Endothelial cell of umbilical vein (primary cell): Measurements from ENCODE around the gene RTN4R. TPM values are rescaled to one million over a fixed set of nuclear protein-coding genes. Genes with fewer than 3 reads are reported as not detected.

Experiments used
- BruUV-seq: library from RNA; stranded (reverse); fragments of 400-500 nt; replicated peaks from 2 replicates; lab custom pipeline; 2021; lab: Mats Ljungman, UMichigan
- CTCF ChIA-PET: fragments of 300-600, 350-600 bp; sonication (Branson Sonifier 250); formaldehyde crosslinking; loops from one replicate; lab custom pipeline; 2021; ENCODE audit warnings: antibody characterized with exemption, inconsistent platforms; lab: Charles Lee
- POLR2A ChIA-PET: fragments of 300-600, 350-600 bp; sonication (Branson Sonifier 250); formaldehyde crosslinking; loops from one replicate; lab custom pipeline; 2021; ENCODE audit warnings: antibody characterized with exemption, inconsistent platforms; lab: Charles Lee
- DNase-seq: peaks from one replicate; pipeline ENCODE4 v3.0.0-alpha.2; 2011; ENCODE audit warnings: low read depth, low spot score
- FAIRE-seq: peaks from 2 replicates; lab custom pipeline; 2011; peaks lifted over from hg19 to GRCh38; lab: Jason Lieb, UNC
- H2AFZ ChIP-seq: 2 replicates; pipeline ENCODE4 v1.6.0; 2012; ENCODE audit warnings: low read depth, low read length, control low read depth, inconsistent platforms
- H3K27ac ChIP-seq: 2 replicates; pipeline ENCODE4 v1.5.1; 2011; ENCODE audit warnings: low read depth, mild to moderate bottlenecking, control low read depth, low read length, moderate library complexity; ENCODE audit not compliant: insufficient read depth
- H3K27me3 ChIP-seq, 2 experiments: 2 replicates each; pipeline versions ENCODE4 v1.6.0 to v1.6.1; 2011; ENCODE audit warnings: low read length in 2 of 2, mixed read lengths in 1 of 2; ENCODE audit not compliant: control insufficient read depth in 2 of 2, insufficient read depth in 2 of 2
- H3K36me3 ChIP-seq, 2 experiments: 2 replicates in 1 of 2; 3 replicates in 1 of 2; pipeline ENCODE4 v1.5.1; 2011; ENCODE audit warnings: low read length in 2 of 2, mild to moderate bottlenecking in 1 of 2, moderate library complexity in 1 of 2; ENCODE audit not compliant: control insufficient read depth in 2 of 2, insufficient read depth in 2 of 2; ENCODE audit errors: extremely low read depth in 1 of 2
- H3K4me1 ChIP-seq: 3 replicates; pipeline ENCODE4 v1.5.1; 2011; ENCODE audit warnings: mild to moderate bottlenecking, low read length; ENCODE audit not compliant: control insufficient read depth, insufficient read depth; ENCODE audit errors: extremely low read depth
- H3K4me2 ChIP-seq: 2 replicates; pipeline ENCODE4 v1.6.1; 2011; ENCODE audit warnings: low read length, control low read depth, mixed read lengths; ENCODE audit not compliant: insufficient read depth
- H3K4me3 ChIP-seq, 3 experiments: fragments of 200-600 bp in 1 of 3; sonication (generic), shearing (Covaris generic) in 1 of 3; replicated peaks in 1 of 3; 2 replicates each; pipeline ENCODE4 v1.5.1; 2011 to 2016; ENCODE audit warnings: control low read depth in 3 of 3, low read length in 3 of 3, mild to moderate bottlenecking in 2 of 3, inconsistent platforms in 1 of 3, low read depth in 1 of 3, moderate library complexity in 1 of 3; ENCODE audit not compliant: insufficient read depth in 1 of 3
- H3K79me2 ChIP-seq: 2 replicates; pipeline ENCODE4 v1.6.0; 2012; ENCODE audit warnings: low read length, inconsistent platforms; ENCODE audit not compliant: control insufficient read depth, insufficient read depth
- H3K9ac ChIP-seq: replicated peaks from 2 replicates; pipeline ENCODE3; 2011; ENCODE audit warnings: low read length, control low read depth; ENCODE audit not compliant: insufficient read depth; ENCODE audit errors: extremely low read depth
- H3K9me1 ChIP-seq: replicated peaks from 3 replicates; pipeline ENCODE4 v1.6.0; 2011; ENCODE audit warnings: mild to moderate bottlenecking, low read length; ENCODE audit not compliant: control insufficient read depth, insufficient read depth; ENCODE audit errors: extremely low read depth
- H3K9me3 ChIP-seq: replicated peaks from 2 replicates; pipeline ENCODE4 v1.5.1; 2012; ENCODE audit warnings: low read length, inconsistent platforms; ENCODE audit not compliant: control insufficient read depth, insufficient read depth
- H4K20me1 ChIP-seq: replicated peaks from 2 replicates; pipeline ENCODE3; 2011; ENCODE audit warnings: mild to moderate bottlenecking, low read length; ENCODE audit not compliant: control insufficient read depth, insufficient read depth; ENCODE audit errors: extremely low read depth
- EZH2 ChIP-seq: IDR thresholded peaks from 2 replicates; pipeline ENCODE4 v1.6.1; 2012; ENCODE audit warnings: borderline replicate concordance, low read depth, mild to moderate bottlenecking, moderate library complexity, low read length, inconsistent platforms; ENCODE audit not compliant: severe bottlenecking
- FOS ChIP-seq: IDR thresholded peaks from 2 replicates; pipeline ENCODE4 v1.6.1; 2011; ENCODE audit warnings: mild to moderate bottlenecking, low read length, moderate library complexity, borderline replicate concordance; ENCODE audit not compliant: insufficient read depth
- GATA2 ChIP-seq: IDR thresholded peaks from 2 replicates; pipeline ENCODE4 v1.7.0; 2011; ENCODE audit warnings: low read depth, mild to moderate bottlenecking, moderate library complexity, mixed read lengths, low read length; ENCODE audit not compliant: insufficient read length, insufficient read depth
- JUN ChIP-seq: IDR thresholded peaks from 2 replicates; pipeline ENCODE4 v1.6.1; 2011; ENCODE audit warnings: borderline replicate concordance, low read depth; ENCODE audit not compliant: insufficient read length, insufficient read depth
- MYC ChIP-seq: IDR thresholded peaks from one replicate; pipeline ENCODE4 v1.6.1; 2011; ENCODE audit warnings: mild to moderate bottlenecking, low read depth, low read length
- POLR2A ChIP-seq: IDR thresholded peaks from 2 replicates; pipeline ENCODE4 v1.6.1; 2012; ENCODE audit warnings: low read depth, mild to moderate bottlenecking, control low read depth, low read length
- POLR2AphosphoS5 ChIP-seq: IDR thresholded peaks from 2 replicates; pipeline ENCODE4 v1.6.1; 2012; ENCODE audit warnings: low read depth, mild to moderate bottlenecking, control low read depth, low read length, moderate library complexity; ENCODE audit not compliant: insufficient read depth
- dilution Hi-C: fragments of 300-500 bp; cut with MboI; formaldehyde crosslinking; loops from one replicate; pipeline ENCODE4 v1.15.0; 2019; ENCODE audit warnings: low sequenced_read_pairs; ENCODE audit not compliant: extremely low pct_ligation_motif_present
- intact Hi-C: fragments of 100-400 bp; cut with micrococcal nuclease; formaldehyde crosslinking; loops from one replicate; pipeline ENCODE4 v1.10.0; 2022
- polyA plus RNA-seq, 4 experiments: library from polyadenylated mRNA; depleted of rRNA in 3 of 4; stranded (reverse) in 3 of 4; unstranded in 1 of 4; fragments of >200 nt; gene quantifications; 2 replicates each; pipeline versions ENCODE4 v1.2.1 to v1.2.3, GENCODE V29; 2011 to 2012; ENCODE audit warnings: missing spikeins in 1 of 4
- total RNA-seq: library from RNA; stranded (reverse); gene quantifications from 2 replicates; pipeline ENCODE4 v1.2.3, GENCODE V29; 2021
- TF ChIP-seq, protein P1 (sequence below): IDR thresholded peaks from 2 replicates; pipeline ENCODE4 v1.6.1; 2011; ENCODE audit not compliant: insufficient read depth, insufficient read length
- TF ChIP-seq, protein P2 (sequence below), 2 donors: IDR thresholded peaks; 1 replicate in 1 of 2; 2 replicates in 1 of 2; pipeline ENCODE4 v1.5.1; 2011; ENCODE audit warnings: low read length in 2 of 2, mild to moderate bottlenecking in 2 of 2, moderate library complexity in 2 of 2, control low read depth in 1 of 2, inconsistent platforms in 1 of 2, low read depth in 1 of 2; ENCODE audit not compliant: insufficient read depth in 1 of 2; ENCODE audit errors: extremely low read depth in 1 of 2

RTN4R gene
- total and polyA plus RNA-seq, 2 donors (not counting 3 experiments of a cell fraction or from before 2014, with no cell fraction given), result 1.2 to 2.2 TPM

DNA sequence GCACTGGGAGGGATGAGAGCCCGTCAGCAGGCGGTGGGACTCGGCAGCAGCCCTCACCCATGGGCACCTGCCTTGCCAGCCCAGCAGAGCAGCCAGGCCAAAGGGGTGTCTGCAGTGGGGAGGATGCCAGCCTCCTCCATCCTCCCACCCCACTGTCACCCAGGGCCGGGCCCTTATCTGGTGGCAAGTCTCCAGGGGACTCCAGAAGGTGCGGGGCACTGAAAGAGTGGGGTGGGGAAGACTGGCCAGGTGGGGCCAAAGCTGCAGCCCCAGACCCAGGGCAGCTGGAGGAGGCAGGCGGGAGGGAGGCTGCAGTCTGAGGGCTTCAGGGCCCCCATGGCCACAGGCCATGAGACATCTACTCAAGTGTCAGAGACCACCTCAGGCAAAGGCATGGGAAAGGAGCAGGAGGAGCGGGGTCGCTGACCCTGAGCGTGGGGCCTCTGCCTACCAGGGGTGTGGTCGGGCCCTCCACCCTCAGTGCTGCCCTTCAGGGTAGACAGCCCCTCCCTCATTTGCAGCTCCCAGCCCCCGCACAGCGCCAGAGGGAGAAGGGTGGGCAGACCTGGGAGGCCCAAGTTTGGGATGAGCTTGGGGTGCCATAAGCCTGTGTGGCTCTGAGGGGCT, 48.2 kb upstream of the RTN4R start:
- no peak overlapping the region for H3K9ac ChIP-seq
- H3K36me3 ChIP-seq, result no peaks in the 10 kb centered on the region
- peaks cover 9% of the 10 kb centered on the region for H3K79me2 ChIP-seq
- dilution Hi-C loops, result no loop called here
- FAIRE-seq, result no peak
- no peak overlapping the region for H3K4me3 ChIP-seq
- intact Hi-C loops, result no loop called here
- H3K9me3 ChIP-seq, result no peaks in the 10 kb centered on the region
- H4K20me1 ChIP-seq, result no peaks in the 10 kb centered on the region
- no peaks in the 10 kb centered on the region for H3K9me1 ChIP-seq
- BruUV-seq, result no TSS peak
- no peak overlapping the region for H2AFZ ChIP-seq
- TF ChIP-seq, protein P1, sequence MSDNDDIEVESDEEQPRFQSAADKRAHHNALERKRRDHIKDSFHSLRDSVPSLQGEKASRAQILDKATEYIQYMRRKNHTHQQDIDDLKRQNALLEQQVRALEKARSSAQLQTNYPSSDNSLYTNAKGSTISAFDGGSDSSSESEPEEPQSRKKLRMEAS, result no peak
- TF ChIP-seq FOS (no peak), JUN (no peak), GATA2 (no peak), POLR2A (no peak)
- H3K27me3 ChIP-seq, result no peaks in the 10 kb centered on the region
- CTCF ChIA-PET, result interaction anchor here (1.4 kb wide), 1 partner anchor 159 kb away, joined by 6 read pairs; no protein-coding TSS in a partner anchor
- H3K27ac ChIP-seq, result no peak overlapping the region
- H3K4me2 ChIP-seq, result no peak overlapping the region
- POLR2A ChIA-PET, result no interaction called here
- peaks cover 10% of the 10 kb centered on the region for H3K4me1 ChIP-seq
- no peak for DNase-seq

DNA sequence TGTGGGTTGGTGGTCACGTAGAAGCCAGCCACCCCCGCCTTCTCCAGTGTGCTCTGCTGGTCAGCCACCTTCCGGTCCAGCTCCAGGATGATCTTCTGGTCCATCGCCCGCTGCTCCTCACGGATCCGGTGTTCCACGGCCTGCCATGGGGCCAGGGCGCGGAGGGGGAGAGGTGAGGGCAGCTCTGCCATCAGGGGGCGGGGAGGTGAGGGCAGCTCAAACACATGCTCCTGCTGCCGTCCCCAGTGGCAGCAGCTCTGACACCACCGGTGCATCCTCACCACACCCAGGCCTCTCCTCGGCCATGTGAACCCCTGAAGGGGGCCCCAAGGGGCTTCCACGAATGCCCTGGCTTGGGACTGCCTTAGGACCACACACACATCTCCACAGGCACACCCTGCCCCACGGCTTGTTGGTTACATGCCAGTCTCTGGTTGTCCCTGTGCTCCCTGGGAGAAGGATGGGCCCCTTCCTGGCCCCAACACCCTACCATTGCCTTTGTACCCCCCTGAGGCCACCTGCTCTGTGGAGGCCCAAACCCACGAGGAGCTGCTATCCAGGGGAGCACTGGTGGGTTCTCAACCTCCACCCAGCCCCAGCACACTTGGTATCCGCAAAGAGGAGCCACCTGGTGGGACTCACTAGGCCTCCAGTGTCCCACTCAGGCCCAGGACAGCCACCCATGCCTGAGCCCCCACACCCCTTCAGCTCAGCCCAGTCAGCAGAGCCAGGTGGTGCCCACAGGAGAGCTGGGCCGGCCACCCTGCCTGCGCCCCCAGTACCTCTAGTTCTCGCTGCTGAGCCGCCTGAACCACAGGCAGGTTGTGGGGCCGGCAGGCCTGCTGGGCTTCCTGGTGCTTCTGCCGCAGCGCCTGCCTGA, 47.5 kb upstream of the RTN4R start:
- H3K4me3 ChIP-seq, result no peak overlapping the region
- peaks cover 3% of the 10 kb centered on the region for H3K79me2 ChIP-seq
- peaks cover 4% of the 10 kb centered on the region for H3K4me1 ChIP-seq
- no TSS peak for BruUV-seq
- POLR2A ChIA-PET, result no interaction called here
- no peak overlapping the region for H2AFZ ChIP-seq
- TF ChIP-seq MYC (no peak), POLR2AphosphoS5 (no peak), EZH2 (no peak), JUN (no peak), FOS (no peak), POLR2A (no peak), GATA2 (no peak)
- TF ChIP-seq, protein P1, result no peak
- TF ChIP-seq, protein P2, sequence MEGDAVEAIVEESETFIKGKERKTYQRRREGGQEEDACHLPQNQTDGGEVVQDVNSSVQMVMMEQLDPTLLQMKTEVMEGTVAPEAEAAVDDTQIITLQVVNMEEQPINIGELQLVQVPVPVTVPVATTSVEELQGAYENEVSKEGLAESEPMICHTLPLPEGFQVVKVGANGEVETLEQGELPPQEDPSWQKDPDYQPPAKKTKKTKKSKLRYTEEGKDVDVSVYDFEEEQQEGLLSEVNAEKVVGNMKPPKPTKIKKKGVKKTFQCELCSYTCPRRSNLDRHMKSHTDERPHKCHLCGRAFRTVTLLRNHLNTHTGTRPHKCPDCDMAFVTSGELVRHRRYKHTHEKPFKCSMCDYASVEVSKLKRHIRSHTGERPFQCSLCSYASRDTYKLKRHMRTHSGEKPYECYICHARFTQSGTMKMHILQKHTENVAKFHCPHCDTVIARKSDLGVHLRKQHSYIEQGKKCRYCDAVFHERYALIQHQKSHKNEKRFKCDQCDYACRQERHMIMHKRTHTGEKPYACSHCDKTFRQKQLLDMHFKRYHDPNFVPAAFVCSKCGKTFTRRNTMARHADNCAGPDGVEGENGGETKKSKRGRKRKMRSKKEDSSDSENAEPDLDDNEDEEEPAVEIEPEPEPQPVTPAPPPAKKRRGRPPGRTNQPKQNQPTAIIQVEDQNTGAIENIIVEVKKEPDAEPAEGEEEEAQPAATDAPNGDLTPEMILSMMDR (IDR thresholded peaks at IDR 0.05; ENCODE audit: extremely low read depth in 1 of 2, insufficient read depth in 1 of 2, low read depth in 1 of 2, low read length in 2 of 2), result no peak
- H3K27ac ChIP-seq, result no peak overlapping the region
- DNase-seq, result no peak
- no peaks in the 10 kb centered on the region for H4K20me1 ChIP-seq
- no peaks in the 10 kb centered on the region for H3K27me3 ChIP-seq
- dilution Hi-C loops, result no loop called here
- H3K9me1 ChIP-seq, result no peaks in the 10 kb centered on the region
- CTCF ChIA-PET, result no interaction called here
- intact Hi-C loops, result no loop called here
- H3K9ac ChIP-seq, result no peak overlapping the region
- no peaks in the 10 kb centered on the region for H3K36me3 ChIP-seq
- no peak overlapping the region for H3K4me2 ChIP-seq
- H3K9me3 ChIP-seq, result no peaks in the 10 kb centered on the region
- no peak for FAIRE-seq
